A549 (cell line): ENCODE data around the gene CELF5. TPM values are rescaled to one million over a fixed set of nuclear protein-coding genes. Genes with fewer than 3 reads are reported as not detected.
"Not testable (repeated sequence)": the region's sequence is repeated elsewhere in the genome, so short reads cannot be mapped to it uniquely, and the experiment has no call there.

ENCODE experiments used
- ATAC-seq, 2 experiments: fragments of 200-7000 bp in 1 of 2; fragments of >200 bp in 1 of 2; cut with Nextera tagmentation in 1 of 2; cut with Tn5 transposase in 1 of 2; 3 replicates each; pipeline versions ENCODE4 v1.8.0 to v1.9.1; 2018 to 2020; ENCODE audit warnings: mild to moderate bottlenecking in 1 of 2, moderate library complexity in 1 of 2
- CTCF ChIA-PET: fragments of 300-600 bp; sonication (Branson Sonifier 250); formaldehyde crosslinking; extraction: SDS; loops from one replicate; lab custom pipeline; 2021; ENCODE audit warnings: antibody characterized with exemption, inconsistent platforms; lab: Yijun Ruan, JAX
- POLR2A ChIA-PET: fragments of 350-600 bp; formaldehyde crosslinking; extraction: SDS; loops from one replicate; lab custom pipeline; 2021; ENCODE audit warnings: antibody characterized with exemption, inconsistent platforms; lab: Yijun Ruan, JAX
- DNase-seq, 2 experiments: peaks; one replicate each; pipeline versions ENCODE4 v3.0.0 to v3.0.0-alpha.2; 2011 to 2016; ENCODE audit warnings: low read depth in 1 of 2, low spot score in 1 of 2
- FAIRE-seq: peaks from 2 replicates; lab custom pipeline; 2011; peaks lifted over from hg19 to GRCh38; lab: Jason Lieb, UNC
- H3K27ac ChIP-seq, 2 experiments: fragments of >200 bp; sonication (Bioruptor Twin); formaldehyde crosslinking; 3 replicates each; pipeline ENCODE4 v1.5.1; 2016 to 2017
- H3K4me1 ChIP-seq: fragments of >200 bp; sonication (Bioruptor Twin); formaldehyde crosslinking; 3 replicates; pipeline ENCODE4 v1.6.1; 2016
- H3K4me2 ChIP-seq: fragments of >200 bp; sonication (Bioruptor Twin); formaldehyde crosslinking; 3 replicates; pipeline ENCODE4 v1.6.1; 2016
- H3K4me3 ChIP-seq: fragments of >200 bp; sonication (Bioruptor Twin); formaldehyde crosslinking; 3 replicates; pipeline ENCODE4 v1.5.1; 2016
- H3K9me3 ChIP-seq: fragments of >200 bp; sonication (Bioruptor Twin); formaldehyde crosslinking; 3 replicates; pipeline ENCODE4 v1.6.1; 2016
- CBX8 ChIP-seq: fragments of 200-600 bp; sonication (generic); IDR thresholded peaks from 2 replicates; pipeline ENCODE4 v1.6.1; 2016
- CEBPB ChIP-seq, 2 experiments: fragments of >200 bp in 1 of 2; sonication (Bioruptor Twin) in 1 of 2; formaldehyde crosslinking in 1 of 2; IDR thresholded peaks; 2 replicates each; pipeline ENCODE4 v1.6.1; 2012 to 2016
- CHD2 ChIP-seq: fragments of 150-350 bp; IDR thresholded peaks from 2 replicates; pipeline ENCODE4 v1.6.1; 2014; ENCODE audit warnings: low read length; ENCODE audit not compliant: partially characterized antibody
- CHD4 ChIP-seq: fragments of 200-600 bp; sonication (generic); IDR thresholded peaks from 2 replicates; pipeline ENCODE4 v1.6.1; 2016; ENCODE audit warnings: antibody characterized with exemption, mild to moderate bottlenecking, borderline replicate concordance
- EHF ChIP-seq: fragments of 250-450 bp; sonication (Bioruptor Pico); IDR thresholded peaks from 2 replicates; pipeline ENCODE4 v1.5.0; 2020; ENCODE audit warnings: mild to moderate bottlenecking
- FOSL2 ChIP-seq, 2 experiments: fragments of 450-650 bp in 1 of 2; fragments of >200 bp in 1 of 2; sonication (Bioruptor Twin) in 1 of 2; formaldehyde crosslinking; IDR thresholded peaks; 2 replicates each; pipeline versions ENCODE4 v1.5.0 to v1.6.1; 2016 to 2020; ENCODE audit warnings: mild to moderate bottlenecking in 1 of 2, moderate library complexity in 1 of 2
- HOXB13 ChIP-seq: fragments of 250-450 bp; sonication (Bioruptor Pico); IDR thresholded peaks from 2 replicates; pipeline ENCODE4 v1.5.0; 2020; ENCODE audit warnings: low read depth, mild to moderate bottlenecking, moderate library complexity
- JUNB ChIP-seq: fragments of >200 bp; sonication (Bioruptor Twin); formaldehyde crosslinking; IDR thresholded peaks from 2 replicates; pipeline ENCODE4 v1.6.1; 2016
- KDM1A ChIP-seq: fragments of 200-600 bp; sonication (generic); IDR thresholded peaks from 2 replicates; pipeline ENCODE4 v1.6.1; 2016; ENCODE audit warnings: low read depth, mild to moderate bottlenecking
- KDM5A ChIP-seq: fragments of 200-600 bp; sonication (generic); IDR thresholded peaks from 2 replicates; pipeline ENCODE4 v1.6.1; 2016; ENCODE audit warnings: antibody characterized with exemption, mild to moderate bottlenecking
- MAFK ChIP-seq: fragments of 450-650 bp; IDR thresholded peaks from 2 replicates; pipeline ENCODE4 v1.6.1; 2014; ENCODE audit not compliant: partially characterized antibody
- MAZ ChIP-seq: fragments of 150-350 bp; IDR thresholded peaks from 2 replicates; pipeline ENCODE4 v1.6.1; 2014; ENCODE audit warnings: antibody characterized with exemption, low read depth, low read length, borderline replicate concordance
- MYC ChIP-seq: IDR thresholded peaks from 2 replicates; pipeline ENCODE4 v1.6.1; 2012; ENCODE audit warnings: mild to moderate bottlenecking, inconsistent platforms, low read length, improper control_type of control experiment, borderline replicate concordance
- NFE2L2 ChIP-seq: fragments of 150-350 bp; conservative IDR thresholded peaks from 2 replicates; pipeline ENCODE4 v1.6.1; 2014; ENCODE audit warnings: low read length
- PHF8 ChIP-seq: fragments of 200-600 bp; sonication (generic); IDR thresholded peaks from 2 replicates; pipeline ENCODE4 v1.6.1; 2016; ENCODE audit warnings: low read depth, mild to moderate bottlenecking, antibody characterized with exemption, moderate library complexity, borderline replicate concordance
- POLR2AphosphoS2 ChIP-seq: conservative IDR thresholded peaks from 2 replicates; pipeline ENCODE4 v1.6.1; 2012; ENCODE audit warnings: low read length, improper control_type of control experiment, inconsistent platforms
- RARB ChIP-seq: fragments of 250-450 bp; sonication (Bioruptor Pico); IDR thresholded peaks from 2 replicates; pipeline ENCODE4 v1.8.0; 2021; ENCODE audit warnings: mild to moderate bottlenecking, moderate library complexity
- RCOR1 ChIP-seq: fragments of 150-350 bp; IDR thresholded peaks from 2 replicates; pipeline ENCODE4 v1.6.1; 2014; ENCODE audit warnings: antibody characterized with exemption, low read length, low read depth
- TFCP2L1 ChIP-seq: fragments of 250-450 bp; sonication (Bioruptor Pico); IDR thresholded peaks from 2 replicates; pipeline ENCODE4 v1.5.0; 2021; ENCODE audit warnings: mild to moderate bottlenecking
- TP53 ChIP-seq: fragments of 250-450 bp; sonication (Bioruptor Pico); IDR thresholded peaks from 2 replicates; pipeline ENCODE4 v1.5.0; 2021; ENCODE audit warnings: mild to moderate bottlenecking, moderate library complexity
- WGBS: methylation state at CpG from one replicate; pipeline ENCODE4 v1.1.6; 2017; ENCODE audit errors: missing lambda C conversion rate; 5-methylcytosine and 5-hydroxymethylcytosine counted together
- polyA plus RNA-seq, 4 experiments: library from polyadenylated mRNA; depleted of rRNA in 3 of 4; stranded (reverse); fragments of >200 nt; fragmentation: RNase III in 1 of 4; extraction: RNeasy Plus Mini Kit Qiagen cat#74134 plus additional on column Dnase treatment in 1 of 4; gene quantifications; 2 replicates in 3 of 4; 3 replicates in 1 of 4; pipeline ENCODE4 v1.2.3, GENCODE V29; 2011 to 2017
- TF ChIP-seq, protein P1 (sequence below): fragments of >200 bp; sonication (Bioruptor Twin); formaldehyde crosslinking; IDR thresholded peaks from 2 replicates; pipeline ENCODE4 v1.6.1; 2016
- TF ChIP-seq, protein P2 (sequence below): IDR thresholded peaks from 2 replicates; pipeline ENCODE4 v1.6.1; 2012
- TF ChIP-seq, protein P3 (sequence below): fragments of 250-450 bp; sonication (Bioruptor Pico); IDR thresholded peaks from 2 replicates; pipeline ENCODE4 v1.5.0; 2020; ENCODE audit warnings: low read depth, mild to moderate bottlenecking, moderate library complexity
- TF ChIP-seq, protein P4 (sequence below): fragments of 450-650 bp; IDR thresholded peaks from 2 replicates; pipeline ENCODE4 v1.6.1; 2014; ENCODE audit warnings: antibody characterized with exemption
- TF ChIP-seq, protein P5 (sequence below): IDR thresholded peaks from 2 replicates; pipeline ENCODE4 v1.6.1; 2012

The CELF5 gene
- polyA plus RNA-seq, 2 of the 4 experiments (the other 2 are of a cell fraction), result 0.31 to 0.61 TPM

DNA sequence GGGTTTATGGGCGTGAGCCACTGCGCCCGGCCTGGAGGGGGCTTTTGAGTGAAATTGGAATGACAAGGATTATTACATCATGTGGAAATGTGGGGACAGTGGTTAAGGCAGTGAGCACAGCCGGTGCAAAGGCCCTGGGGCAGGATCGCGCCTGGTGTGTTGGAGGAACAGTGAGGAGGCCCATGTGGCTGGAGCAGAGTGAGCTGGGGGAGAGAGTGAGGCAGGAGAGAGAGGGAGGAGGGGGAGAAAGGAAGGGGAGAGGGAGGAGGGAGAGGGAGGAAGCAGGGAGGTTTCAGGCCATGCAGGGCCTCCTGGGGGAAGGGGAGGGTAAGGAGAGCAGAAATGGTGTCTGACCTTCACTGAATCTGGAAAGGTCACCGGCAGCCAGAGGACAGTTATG lies 11.3 kb upstream of the CELF5 start:
- H3K9me3 ChIP-seq, result no peaks in the 10 kb centered on the region
- TF ChIP-seq, protein P1, sequence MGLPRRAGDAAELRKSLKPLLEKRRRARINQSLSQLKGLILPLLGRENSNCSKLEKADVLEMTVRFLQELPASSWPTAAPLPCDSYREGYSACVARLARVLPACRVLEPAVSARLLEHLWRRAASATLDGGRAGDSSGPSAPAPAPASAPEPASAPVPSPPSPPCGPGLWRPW, result no peak
- TF ChIP-seq EHF (no peak), HOXB13 (CRISPR knock-in tag) (no peak), CBX8 (no peak), CHD2 (no peak), PHF8 (no peak), FOSL2 (IDR thresholded peaks at IDR 0.05) (no peak), FOSL2 (CRISPR knock-in tag; IDR thresholded peaks at IDR 0.05) (no peak), RCOR1 (no peak), CEBPB (IDR thresholded peaks at IDR 0.05) (no peak), MAFK (no peak), JUNB (no peak), KDM1A (no peak), RARB (CRISPR knock-in tag) (no peak)
- TF ChIP-seq, protein P2, sequence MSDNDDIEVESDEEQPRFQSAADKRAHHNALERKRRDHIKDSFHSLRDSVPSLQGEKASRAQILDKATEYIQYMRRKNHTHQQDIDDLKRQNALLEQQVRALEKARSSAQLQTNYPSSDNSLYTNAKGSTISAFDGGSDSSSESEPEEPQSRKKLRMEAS, result no peak
- ATAC-seq (no peak), DNase-seq (no peak), FAIRE-seq (no peak)
- no peak overlapping the region for H3K4me2 ChIP-seq
- H3K27ac ChIP-seq, result no peak overlapping the region
- no peak overlapping the region for H3K4me3 ChIP-seq
- ChIA-PET POLR2A (no interaction called here), CTCF (no interaction called here)
- 93% methylated on average over 6 of the region's 7 CpGs for WGBS
- H3K4me1 ChIP-seq, result no peaks in the 10 kb centered on the region

DNA sequence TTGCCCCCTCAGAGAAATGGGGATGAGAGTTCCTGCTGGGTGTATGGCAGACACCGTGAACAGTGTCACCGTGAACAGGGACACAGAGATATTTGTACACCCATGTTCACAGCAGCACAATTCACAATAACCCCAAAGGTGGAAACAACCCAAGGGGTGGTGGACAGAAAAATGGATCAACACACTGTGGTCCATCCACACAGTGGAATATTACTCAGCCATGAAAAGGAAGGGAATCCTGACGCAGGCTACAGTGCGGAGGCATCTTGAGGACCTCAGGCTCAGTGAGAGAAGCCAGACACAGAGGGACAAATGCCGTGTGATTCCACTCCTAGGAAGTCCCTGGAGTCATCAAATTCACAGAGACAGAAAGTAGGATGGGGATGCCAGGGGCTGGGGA lies 7.6 kb upstream of the CELF5 start:
- Histone ChIP-seq H3K27ac (no peak overlapping the region), H3K4me1 (no peaks in the 10 kb centered on the region), H3K4me3 (no peak overlapping the region), H3K4me2 (no peak overlapping the region), H3K9me3 (no peaks in the 10 kb centered on the region)
- DNase-seq, result no peak
- no peak for FAIRE-seq
- no peak for TF ChIP-seq NFE2L2
- TF ChIP-seq KDM5A, result no peak
- TF ChIP-seq MAZ, result no peak
- no peak for TF ChIP-seq POLR2AphosphoS2
- no peak for TF ChIP-seq TP53 (CRISPR knock-in tag)
- no peak for TF ChIP-seq CHD4
- TF ChIP-seq KDM1A, result peak; percentile 60; the same call in 1 of the 2 replicates
- 97% methylated on average over 5 of the region's 5 CpGs for WGBS
- POLR2A ChIA-PET, result no interaction called here
- no peak for ATAC-seq
- CTCF ChIA-PET, result interaction anchor here (0.6 kb wide), 2 partner anchors 100 to 107 kb away, joined by 3 read pairs; no protein-coding TSS in a partner anchor

DNA sequence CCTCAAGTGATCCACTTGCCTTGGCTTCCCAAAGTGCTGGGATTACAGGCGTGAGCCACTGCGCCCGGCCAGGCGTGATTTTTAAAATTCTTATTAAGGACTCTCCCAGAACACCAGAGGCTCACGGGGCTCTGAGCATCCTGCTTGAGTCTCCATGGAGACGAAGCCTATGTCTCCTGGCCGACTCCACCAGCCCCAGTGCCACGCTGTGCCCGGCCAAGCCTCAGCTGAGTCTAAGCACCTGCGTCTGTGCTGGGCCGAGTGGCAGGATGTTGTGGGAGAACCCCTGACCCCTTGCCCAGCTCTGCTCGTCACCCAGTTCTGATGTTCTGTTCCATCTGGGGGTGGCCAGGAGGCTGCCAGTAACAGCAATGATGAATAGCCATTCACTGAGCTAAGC lies 3.9 kb upstream of the CELF5 start:
- no peak overlapping the region for H3K4me3 ChIP-seq
- no peak for FAIRE-seq
- H3K4me2 ChIP-seq, result no peak overlapping the region
- DNase-seq, result no peak
- peaks cover 3% of the 10 kb centered on the region; the same call in 1 of the 3 replicates for H3K4me1 ChIP-seq
- CTCF ChIA-PET, result interaction anchor here (2.4 kb wide), 1 partner anchor 10 kb away, joined by 13 read pairs; no protein-coding TSS in a partner anchor
- no peak overlapping the region for H3K27ac ChIP-seq
- ATAC-seq, result no peak
- no peaks in the 10 kb centered on the region for H3K9me3 ChIP-seq
- TF ChIP-seq EHF, result no peak
- no peak for TF ChIP-seq RCOR1
- TF ChIP-seq TFCP2L1 (CRISPR knock-in tag), result no peak
- no peak for TF ChIP-seq PHF8
- TF ChIP-seq, protein P3, sequence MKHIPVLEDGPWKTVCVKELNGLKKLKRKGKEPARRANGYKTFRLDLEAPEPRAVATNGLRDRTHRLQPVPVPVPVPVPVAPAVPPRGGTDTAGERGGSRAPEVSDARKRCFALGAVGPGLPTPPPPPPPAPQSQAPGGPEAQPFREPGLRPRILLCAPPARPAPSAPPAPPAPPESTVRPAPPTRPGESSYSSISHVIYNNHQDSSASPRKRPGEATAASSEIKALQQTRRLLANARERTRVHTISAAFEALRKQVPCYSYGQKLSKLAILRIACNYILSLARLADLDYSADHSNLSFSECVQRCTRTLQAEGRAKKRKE (CRISPR knock-in tag), result no peak
- TF ChIP-seq, protein P4, sequence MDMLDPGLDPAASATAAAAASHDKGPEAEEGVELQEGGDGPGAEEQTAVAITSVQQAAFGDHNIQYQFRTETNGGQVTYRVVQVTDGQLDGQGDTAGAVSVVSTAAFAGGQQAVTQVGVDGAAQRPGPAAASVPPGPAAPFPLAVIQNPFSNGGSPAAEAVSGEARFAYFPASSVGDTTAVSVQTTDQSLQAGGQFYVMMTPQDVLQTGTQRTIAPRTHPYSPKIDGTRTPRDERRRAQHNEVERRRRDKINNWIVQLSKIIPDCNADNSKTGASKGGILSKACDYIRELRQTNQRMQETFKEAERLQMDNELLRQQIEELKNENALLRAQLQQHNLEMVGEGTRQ, result no peak
- TF ChIP-seq, protein P5, sequence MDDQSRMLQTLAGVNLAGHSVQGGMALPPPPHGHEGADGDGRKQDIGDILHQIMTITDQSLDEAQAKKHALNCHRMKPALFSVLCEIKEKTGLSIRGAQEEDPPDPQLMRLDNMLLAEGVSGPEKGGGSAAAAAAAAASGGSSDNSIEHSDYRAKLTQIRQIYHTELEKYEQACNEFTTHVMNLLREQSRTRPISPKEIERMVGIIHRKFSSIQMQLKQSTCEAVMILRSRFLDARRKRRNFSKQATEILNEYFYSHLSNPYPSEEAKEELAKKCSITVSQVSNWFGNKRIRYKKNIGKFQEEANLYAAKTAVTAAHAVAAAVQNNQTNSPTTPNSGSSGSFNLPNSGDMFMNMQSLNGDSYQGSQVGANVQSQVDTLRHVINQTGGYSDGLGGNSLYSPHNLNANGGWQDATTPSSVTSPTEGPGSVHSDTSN, result no peak
- no peak for TF ChIP-seq MYC
- POLR2A ChIA-PET, result no interaction called here
- 84% methylated on average over 12 of the region's 12 CpGs for WGBS

DNA sequence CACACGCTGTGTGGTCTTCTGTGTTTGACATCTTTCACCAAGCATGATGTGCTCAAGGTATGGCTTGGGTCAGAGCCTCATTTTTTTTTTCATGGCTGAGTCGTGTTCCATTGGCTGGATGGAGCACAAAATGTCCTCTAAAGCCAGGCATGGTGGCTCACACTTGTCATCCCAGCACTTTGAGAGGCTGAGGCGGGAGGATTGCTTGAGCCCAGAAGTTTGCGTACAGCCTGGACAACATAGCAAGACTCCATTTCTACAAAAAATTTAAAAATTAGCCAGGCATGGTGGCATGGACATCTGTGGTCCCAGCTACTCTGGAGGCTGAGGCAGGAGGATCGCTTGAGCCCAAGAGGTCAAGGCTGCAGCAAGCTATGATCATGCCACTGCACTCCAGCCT lies 2.9 kb upstream of the CELF5 start:
- FAIRE-seq, POLR2A ChIA-PET, ATAC-seq, H3K27ac ChIP-seq, H3K9me3 ChIP-seq, H3K4me1 ChIP-seq, H3K4me2 ChIP-seq, H3K4me3 ChIP-seq, DNase-seq: not testable (repeated sequence)
- WGBS, result 86% methylated on average over 5 of the region's 5 CpGs
- CTCF ChIA-PET, result interaction anchor here (2.4 kb wide), 1 partner anchor 11 kb away, joined by 13 read pairs; no protein-coding TSS in a partner anchor
